Frontal cortex (tissue), 4 donors: Measurements from ENCODE around the gene MNDA. TPM values are rescaled to one million over a fixed set of nuclear protein-coding genes. Genes with fewer than 3 reads are reported as not detected.
A peak's percentile ranks its signal among the peaks of the same experiment; 100 is the strongest.

ENCODE experiments used
- DNase-seq, 2 donors: peaks; one replicate each; pipeline ENCODE4 v3.0.0; 2012; ENCODE audit warnings: low spot score in 2 of 2
- FAIRE-seq: peaks from 2 replicates; lab custom pipeline; 2012; peaks lifted over from hg19 to GRCh38; lab: Jason Lieb, UNC
- total RNA-seq: library from RNA; depleted of rRNA; stranded (reverse); fragments of >200 nt; gene quantifications from one replicate; pipeline ENCODE4 v1.2.3, GENCODE V29; 2014
- donor health status: control.
- donor health status: control.
- donor health status: control.

MNDA gene
- 2.0 TPM for total RNA-seq

- DNase-seq = no peak
- no peak for FAIRE-seq
These were observed at the start of gene MNDA for GRCh38 chr1:158830904-158831507. MNDA (plus strand) TSS chr1:158831351; CDS start chr1:158842154, 10,803 bp downstream.

GRCh38 chr1:158793604-158794003 lies 37.5 kb upstream of the MNDA start:
- DNase-seq (no peak), FAIRE-seq (no peak)

GRCh38 chr1:158794247-158794646 lies 36.9 kb upstream of the MNDA start:
- FAIRE-seq = no peak
- no peak for DNase-seq

- FAIRE-seq = no peak
- no peak for DNase-seq
These were observed 32.6 kb upstream of the MNDA start for GRCh38 chr1:158798531-158798930.

- no peak for DNase-seq
- FAIRE-seq = no peak
These were observed 31.5 kb upstream of the MNDA start for GRCh38 chr1:158799689-158800088.

GRCh38 chr1:158800526-158800925 lies 30.6 kb upstream of the MNDA start:
- DNase-seq (no peak), FAIRE-seq (no peak)

- FAIRE-seq (no peak), DNase-seq (no peak)
These were observed 29.8 kb upstream of the MNDA start for GRCh38 chr1:158801396-158801795.

- DNase-seq (no peak), FAIRE-seq (no peak)
These were observed 27.5 kb upstream of the MNDA start for GRCh38 chr1:158803678-158804077.

- no peak for FAIRE-seq
These were observed 24.1 kb upstream of the MNDA start for GRCh38 chr1:158806916-158807536.

GRCh38 chr1:158809256-158809655 lies 21.9 kb upstream of the MNDA start:
- no peak for FAIRE-seq
- no peak for DNase-seq

More at GRCh38 chr1:158806916-158807536, 24.1 kb upstream of the MNDA start:
- no peak for DNase-seq

GRCh38 chr1:158809862-158810261 lies 21.3 kb upstream of the MNDA start:
- FAIRE-seq (no peak), DNase-seq (no peak)

- DNase-seq (no peak), FAIRE-seq (no peak)
These were observed 20.8 kb upstream of the MNDA start for GRCh38 chr1:158810311-158810710.

GRCh38 chr1:158812336-158812735 lies 18.8 kb upstream of the MNDA start:
- no peak for FAIRE-seq
- DNase-seq = no peak

- DNase-seq = no peak
- FAIRE-seq = no peak
These were observed 18.0 kb upstream of the MNDA start for GRCh38 chr1:158813164-158813563.

GRCh38 chr1:158814970-158815369 lies 16.2 kb upstream of the MNDA start:
- FAIRE-seq = no peak
- DNase-seq = no peak

GRCh38 chr1:158818560-158818959 lies 12.6 kb upstream of the MNDA start:
- FAIRE-seq (no peak), DNase-seq (no peak)

GRCh38 chr1:158818975-158819431 lies 12.1 kb upstream of the MNDA start:
- FAIRE-seq (no peak), DNase-seq (peak in 1 of 2 donors; percentile 5)

- FAIRE-seq = no peak
These were observed 11.4 kb upstream of the MNDA start for GRCh38 chr1:158819461-158820443.

GRCh38 chr1:158821723-158822122 lies 9.4 kb upstream of the MNDA start:
- DNase-seq (no peak), FAIRE-seq (no peak)

More at GRCh38 chr1:158819461-158820443, 11.4 kb upstream of the MNDA start:
- no peak for DNase-seq

- DNase-seq = no peak
- FAIRE-seq = no peak
These were observed 975 bp upstream of the MNDA start for GRCh38 chr1:158830074-158830677.
